ENCODE data around the gene ENTREP3. TPM values are rescaled to one million over a fixed set of nuclear protein-coding genes. Genes with fewer than 3 reads are reported as not detected.
"Not testable (repeated sequence)": the region's sequence is repeated elsewhere in the genome, so short reads cannot be mapped to it uniquely, and the experiment has no call there.

ENTREP3 gene
- total RNA-seq, 1 donor from 2014 or later, result 55.7 TPM

DNA sequence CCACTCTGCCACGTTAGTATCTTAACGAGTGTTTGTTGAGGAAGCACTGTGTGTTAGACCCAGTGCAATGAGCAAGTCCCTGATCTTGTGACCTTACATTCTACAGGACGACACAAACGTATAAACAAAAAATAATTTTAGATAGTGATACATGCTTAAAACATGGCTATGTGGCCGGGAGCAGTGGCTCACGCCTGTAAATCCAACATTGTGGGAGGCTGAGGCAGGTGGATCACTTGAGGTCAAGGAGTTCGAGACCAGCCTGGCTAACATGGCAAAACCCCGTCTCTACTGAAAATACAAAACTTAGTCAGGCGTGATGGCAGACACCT is 27.2 kb downstream of the ENTREP3 start:
- no peaks in the 10 kb centered on the region for H3K27me3 Mint-ChIP-seq
- TF ChIP-seq, protein P1, sequence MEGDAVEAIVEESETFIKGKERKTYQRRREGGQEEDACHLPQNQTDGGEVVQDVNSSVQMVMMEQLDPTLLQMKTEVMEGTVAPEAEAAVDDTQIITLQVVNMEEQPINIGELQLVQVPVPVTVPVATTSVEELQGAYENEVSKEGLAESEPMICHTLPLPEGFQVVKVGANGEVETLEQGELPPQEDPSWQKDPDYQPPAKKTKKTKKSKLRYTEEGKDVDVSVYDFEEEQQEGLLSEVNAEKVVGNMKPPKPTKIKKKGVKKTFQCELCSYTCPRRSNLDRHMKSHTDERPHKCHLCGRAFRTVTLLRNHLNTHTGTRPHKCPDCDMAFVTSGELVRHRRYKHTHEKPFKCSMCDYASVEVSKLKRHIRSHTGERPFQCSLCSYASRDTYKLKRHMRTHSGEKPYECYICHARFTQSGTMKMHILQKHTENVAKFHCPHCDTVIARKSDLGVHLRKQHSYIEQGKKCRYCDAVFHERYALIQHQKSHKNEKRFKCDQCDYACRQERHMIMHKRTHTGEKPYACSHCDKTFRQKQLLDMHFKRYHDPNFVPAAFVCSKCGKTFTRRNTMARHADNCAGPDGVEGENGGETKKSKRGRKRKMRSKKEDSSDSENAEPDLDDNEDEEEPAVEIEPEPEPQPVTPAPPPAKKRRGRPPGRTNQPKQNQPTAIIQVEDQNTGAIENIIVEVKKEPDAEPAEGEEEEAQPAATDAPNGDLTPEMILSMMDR (conservative IDR thresholded peaks at IDR 0.05), result no peak
- H3K4me3 Mint-ChIP-seq, result peak overlapping the region; percentile 94
- H3K4me1 Mint-ChIP-seq (ENCODE audit: unreplicated experiment), result peaks cover 24% of the 10 kb centered on the region
- H3K27ac Mint-ChIP-seq, result peak overlapping the region; percentile 96
- H3K36me3 Mint-ChIP-seq, result no peaks in the 10 kb centered on the region
- no peak for DNase-seq (ENCODE audit: extremely low spot score, unreplicated experiment)
- no peaks in the 10 kb centered on the region for H3K9me3 Mint-ChIP-seq

DNA sequence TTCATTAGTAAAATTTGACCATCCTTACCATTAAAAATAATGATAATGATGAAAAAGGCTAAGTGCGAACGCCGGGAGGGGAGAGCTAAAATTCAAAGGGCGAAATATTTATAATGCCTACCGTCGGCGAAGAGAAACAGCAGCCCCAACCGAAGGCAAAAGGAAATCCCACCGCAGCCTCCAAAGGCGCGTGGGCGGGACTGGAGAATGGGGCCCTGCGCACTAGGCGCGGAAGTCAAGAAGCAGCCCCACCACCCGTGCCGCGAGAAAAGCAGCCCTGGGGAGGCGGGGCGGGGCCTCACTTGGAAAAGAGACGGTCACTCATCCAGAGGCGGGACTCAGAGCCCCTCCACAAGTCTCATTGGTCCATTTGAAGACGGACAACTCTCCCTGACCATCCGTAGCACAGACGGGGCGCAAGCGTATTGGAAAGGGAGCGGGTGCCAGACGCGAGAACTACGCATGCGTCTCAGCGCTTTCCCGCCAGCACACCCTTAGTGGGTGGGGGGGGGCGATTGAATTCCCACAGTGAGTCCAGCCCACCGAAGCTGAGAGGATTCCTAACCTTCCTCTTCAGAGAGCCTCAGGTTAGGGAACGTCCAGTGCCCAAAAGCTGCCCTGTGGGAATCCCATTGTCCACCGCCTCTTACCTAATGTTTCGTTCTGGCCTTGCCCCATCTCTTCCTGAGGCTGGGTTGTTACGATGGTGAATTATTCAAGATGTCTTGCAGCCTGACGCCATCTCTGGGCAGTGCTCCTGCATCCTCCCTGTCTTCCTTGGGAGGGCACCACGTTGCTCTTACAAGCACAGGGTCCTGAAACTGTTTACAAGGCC is 27.8 kb downstream of the ENTREP3 start:
- peak; percentile 99 for DNase-seq (ENCODE audit: extremely low spot score, unreplicated experiment)

DNA sequence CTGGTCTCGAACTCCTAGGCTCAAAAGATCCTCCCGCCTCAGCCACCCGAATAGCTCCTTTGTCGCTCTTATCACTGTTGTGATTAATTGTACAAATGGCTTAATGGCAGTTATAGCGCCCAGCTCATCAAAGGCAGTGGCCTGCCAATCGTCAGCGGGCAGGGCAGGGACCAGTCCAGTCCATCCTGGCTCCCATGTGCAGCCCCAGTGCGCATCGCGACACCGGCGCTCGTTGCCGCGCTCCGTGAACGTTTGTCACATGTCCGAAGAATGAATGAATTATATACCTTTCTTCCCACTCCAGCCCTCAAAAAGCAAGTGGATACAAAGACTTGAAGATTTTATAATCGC is 28.4 kb downstream of the ENTREP3 start:
- peak overlapping the region; percentile 96 for H3K27ac Mint-ChIP-seq
- H3K4me3 Mint-ChIP-seq, result peak overlapping the region; percentile 94
- H3K9me3 Mint-ChIP-seq, result no peaks in the 10 kb centered on the region
- peaks cover 24% of the 10 kb centered on the region for H3K4me1 Mint-ChIP-seq (ENCODE audit: unreplicated experiment)
- H3K36me3 Mint-ChIP-seq, result no peaks in the 10 kb centered on the region
- TF ChIP-seq, protein P1 (conservative IDR thresholded peaks at IDR 0.05), result peak; percentile 24
- DNase-seq (ENCODE audit: extremely low spot score, unreplicated experiment), result no peak
- H3K27me3 Mint-ChIP-seq, result no peaks in the 10 kb centered on the region

More for the DNA sequence above, 27.8 kb downstream of the ENTREP3 start:
- H3K4me1 Mint-ChIP-seq (ENCODE audit: unreplicated experiment), result peaks cover 24% of the 10 kb centered on the region
- peak overlapping the region; percentile 94 for H3K4me3 Mint-ChIP-seq
- H3K27ac Mint-ChIP-seq, result peak overlapping the region; percentile 96
- no peaks in the 10 kb centered on the region for H3K9me3 Mint-ChIP-seq
- TF ChIP-seq, protein P1 (conservative IDR thresholded peaks at IDR 0.05), result peak; percentile 16
- no peaks in the 10 kb centered on the region for H3K36me3 Mint-ChIP-seq
- H3K27me3 Mint-ChIP-seq, result no peaks in the 10 kb centered on the region

DNA sequence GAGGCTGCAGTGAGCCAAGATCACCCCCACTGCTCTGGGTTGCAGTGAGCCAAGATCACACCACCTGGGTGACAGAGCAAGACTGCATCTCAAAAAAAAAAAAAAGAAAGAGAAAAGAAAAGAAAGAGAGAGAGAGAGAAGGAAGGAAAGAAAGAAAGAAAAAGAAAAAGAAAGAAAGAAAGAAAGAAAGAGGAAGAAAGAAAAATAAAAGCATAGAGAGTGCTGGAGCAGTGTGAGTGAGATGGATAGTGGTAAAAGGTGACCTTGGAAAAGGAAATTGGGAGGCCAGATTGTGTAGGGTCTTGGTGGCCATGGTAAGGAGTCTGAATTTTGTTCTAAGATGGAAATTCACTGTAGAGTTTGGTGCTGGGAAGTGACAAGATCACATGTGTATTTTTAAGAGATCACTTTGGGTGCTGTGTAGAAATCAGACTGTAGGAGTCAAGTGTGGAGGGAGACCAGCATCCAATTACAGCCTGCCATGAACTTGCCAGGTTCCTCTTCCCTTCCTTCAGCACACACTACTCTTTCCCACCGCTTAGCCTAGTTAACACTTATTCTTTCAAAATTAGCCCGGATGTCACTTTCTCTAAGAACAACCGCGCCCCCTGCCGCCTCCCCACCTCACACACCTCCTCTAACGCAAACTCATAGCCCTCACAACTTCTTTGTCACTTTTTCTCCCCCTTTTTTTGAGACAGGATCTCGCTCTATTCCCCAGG is 28.9 kb downstream of the ENTREP3 start:
- TF ChIP-seq, protein P1 (conservative IDR thresholded peaks at IDR 0.05), result peak; percentile 59
- Mint-ChIP-seq H3K4me1 (ENCODE audit: unreplicated experiment) (peaks cover 24% of the 10 kb centered on the region), H3K36me3 (no peaks in the 10 kb centered on the region), H3K27ac (peak overlapping the region; percentile 96), H3K27me3 (no peaks in the 10 kb centered on the region), H3K4me3 (peak overlapping the region; percentile 94), H3K9me3 (no peaks in the 10 kb centered on the region)
- DNase-seq (ENCODE audit: extremely low spot score, unreplicated experiment), result no peak

DNA sequence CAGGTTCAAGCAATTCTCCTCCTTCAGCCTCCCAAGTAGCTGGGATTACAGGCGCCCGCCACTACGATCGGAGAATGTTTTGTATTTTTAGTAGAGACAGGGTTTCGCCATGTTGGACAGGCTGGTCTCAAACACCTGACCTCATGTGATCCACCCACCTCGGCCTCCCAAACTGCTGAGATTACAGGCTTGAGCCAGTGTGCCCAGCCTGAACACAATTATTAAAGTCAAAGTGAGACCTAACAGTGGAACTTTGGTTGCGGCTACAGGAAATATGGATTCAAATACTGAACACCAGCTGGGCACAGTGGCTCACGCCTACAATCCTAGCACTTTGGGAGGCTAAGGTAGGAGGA is 29.9 kb downstream of the ENTREP3 start:
- Mint-ChIP-seq H3K4me3 (peak overlapping the region; percentile 94), H3K4me1 (ENCODE audit: unreplicated experiment) (peaks cover 24% of the 10 kb centered on the region), H3K27ac (peak overlapping the region; percentile 87)
- H3K9me3 Mint-ChIP-seq; H3K36me3 Mint-ChIP-seq; H3K27me3 Mint-ChIP-seq; DNase-seq (ENCODE audit: extremely low spot score, unreplicated experiment): not testable (repeated sequence)

DNA sequence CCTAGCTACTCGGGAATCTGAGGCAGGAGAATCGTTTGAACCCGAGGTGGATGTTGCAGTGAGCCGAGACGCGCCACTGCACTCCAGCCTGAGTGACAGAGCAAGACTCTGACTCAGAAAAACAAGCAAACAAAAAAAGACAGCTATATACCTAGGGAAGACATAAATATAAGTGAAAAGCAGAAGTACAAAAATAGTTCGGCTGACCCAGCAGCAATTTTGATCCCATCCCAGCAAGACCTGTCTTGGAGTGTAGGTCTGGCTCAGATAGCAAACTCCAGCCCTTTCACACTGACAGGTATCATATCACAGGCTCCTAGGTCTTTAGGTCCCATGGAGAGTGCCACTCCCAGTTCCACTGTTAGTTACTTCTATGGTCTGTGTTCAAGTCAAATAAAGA is 32.2 kb downstream of the ENTREP3 start:
- H3K4me3 Mint-ChIP-seq, result no peak overlapping the region
- H3K9me3 Mint-ChIP-seq, result no peaks in the 10 kb centered on the region
- no peaks in the 10 kb centered on the region for H3K27me3 Mint-ChIP-seq
- H3K27ac Mint-ChIP-seq, result no peak overlapping the region
- peaks cover 33% of the 10 kb centered on the region for H3K4me1 Mint-ChIP-seq (ENCODE audit: unreplicated experiment)
- no peak for DNase-seq (ENCODE audit: extremely low spot score, unreplicated experiment)
- TF ChIP-seq, protein P1 (conservative IDR thresholded peaks at IDR 0.05), result no peak
- H3K36me3 Mint-ChIP-seq, result no peaks in the 10 kb centered on the region

DNA sequence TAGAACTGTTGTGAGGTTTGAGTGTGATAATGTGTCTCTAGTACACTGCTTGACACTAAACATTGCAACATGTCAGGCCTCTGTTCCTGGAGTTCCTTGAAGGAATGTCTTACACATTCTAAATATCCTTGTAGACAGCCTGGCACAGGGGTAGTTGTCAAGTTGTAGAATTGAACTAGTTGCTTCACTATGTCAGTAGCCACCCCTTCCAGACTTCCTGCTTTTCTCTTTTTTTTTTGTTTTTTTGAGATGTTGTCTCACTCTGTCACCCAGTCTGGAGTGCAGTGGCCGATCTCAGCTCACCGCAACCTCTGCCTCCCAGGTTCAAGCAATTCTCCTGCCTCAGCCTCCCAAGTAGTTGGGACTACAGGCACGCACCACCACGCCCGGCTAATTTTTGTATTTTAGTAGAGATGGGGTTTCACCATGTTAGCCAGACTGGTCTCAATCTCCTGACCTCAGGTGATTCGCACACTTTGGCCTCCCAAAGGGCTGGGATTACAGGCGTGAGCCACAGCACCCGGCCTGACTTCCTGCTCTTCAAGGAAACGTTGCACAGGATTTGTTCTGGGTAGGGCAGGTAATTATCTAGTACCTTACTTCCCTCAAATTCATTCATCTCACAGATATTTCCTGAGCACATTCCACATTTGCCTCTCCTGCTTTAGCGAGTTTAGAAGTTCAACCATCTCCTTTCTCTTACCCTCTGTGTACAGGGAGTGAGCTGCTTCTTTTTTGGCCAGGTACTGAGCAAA is 34.9 kb downstream of the ENTREP3 start:
- not testable (repeated sequence) for H3K27me3 Mint-ChIP-seq; H3K36me3 Mint-ChIP-seq; H3K9me3 Mint-ChIP-seq; DNase-seq (ENCODE audit: extremely low spot score, unreplicated experiment)
- Mint-ChIP-seq H3K4me1 (ENCODE audit: unreplicated experiment) (peaks cover 19% of the 10 kb centered on the region), H3K4me3 (peak overlapping the region; percentile 7), H3K27ac (peak overlapping the region; percentile 96)

Measured in type B pancreatic cell (in vitro differentiated cells).